Measurements from ENCODE around the gene EDEM3.

DNA sequence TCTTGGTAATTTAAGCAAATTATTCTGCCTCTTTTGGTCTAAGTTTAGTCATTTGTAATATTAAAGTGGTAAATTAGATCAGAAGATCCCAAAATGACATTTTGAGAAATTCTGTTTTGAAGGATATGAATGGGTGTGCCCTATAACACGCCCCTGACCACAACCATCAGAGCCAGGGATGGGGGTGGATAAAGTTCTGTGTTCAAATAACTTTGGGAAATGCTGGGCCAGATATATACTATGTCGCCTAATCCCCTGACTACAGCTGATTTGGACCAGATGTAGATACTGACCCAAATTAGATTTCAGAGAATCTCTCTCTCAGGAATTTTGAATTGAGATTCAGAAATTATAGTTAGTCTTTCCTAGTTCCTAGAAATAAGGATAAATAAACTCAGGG lies 21.2 kb upstream of the EDEM3 start:
- TF ChIP-seq EZH2 (IDR thresholded peaks at IDR 0.05), result no peak
- TF ChIP-seq POLR2AphosphoS5 (IDR thresholded peaks at IDR 0.05; ENCODE audit: borderline replicate concordance, low read depth, low read length), result no peak
- TF ChIP-seq FOXP2 (optimal IDR thresholded peaks at IDR 0.05; ENCODE audit: control extremely low read depth, extremely low read length, insufficient read depth), result no peak

All from SK-N-MC (cell line).